ENCODE data around the gene HNF4A.
"Not testable (repeated sequence)": the region's sequence is repeated elsewhere in the genome, so short reads cannot be mapped to it uniquely, and the experiment has no call there.

Gene HNF4A

DNA sequence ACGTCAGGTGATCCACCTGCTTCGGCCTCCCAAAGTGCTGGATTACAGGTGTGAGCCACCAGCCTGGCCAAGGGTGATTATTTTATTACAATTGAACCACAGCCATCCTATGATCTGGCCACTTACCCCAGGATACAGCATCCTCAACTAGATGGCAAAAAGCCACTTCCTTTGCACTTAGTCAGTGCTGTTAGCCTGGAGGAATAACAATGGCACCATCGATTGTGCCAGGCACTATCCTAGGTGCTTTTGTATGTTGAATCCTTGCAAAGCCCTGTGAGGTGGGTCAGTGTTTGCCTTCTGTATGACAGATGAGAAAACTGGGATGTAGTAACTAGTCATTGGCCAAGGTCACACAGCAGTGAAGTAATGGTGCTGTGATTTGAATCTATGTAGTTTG is 109.0 kb downstream of the HNF4A start:
- in situ Hi-C loops (cut with MboI; ENCODE audit: low sequenced_read_pairs), result no loop called here

DNA sequence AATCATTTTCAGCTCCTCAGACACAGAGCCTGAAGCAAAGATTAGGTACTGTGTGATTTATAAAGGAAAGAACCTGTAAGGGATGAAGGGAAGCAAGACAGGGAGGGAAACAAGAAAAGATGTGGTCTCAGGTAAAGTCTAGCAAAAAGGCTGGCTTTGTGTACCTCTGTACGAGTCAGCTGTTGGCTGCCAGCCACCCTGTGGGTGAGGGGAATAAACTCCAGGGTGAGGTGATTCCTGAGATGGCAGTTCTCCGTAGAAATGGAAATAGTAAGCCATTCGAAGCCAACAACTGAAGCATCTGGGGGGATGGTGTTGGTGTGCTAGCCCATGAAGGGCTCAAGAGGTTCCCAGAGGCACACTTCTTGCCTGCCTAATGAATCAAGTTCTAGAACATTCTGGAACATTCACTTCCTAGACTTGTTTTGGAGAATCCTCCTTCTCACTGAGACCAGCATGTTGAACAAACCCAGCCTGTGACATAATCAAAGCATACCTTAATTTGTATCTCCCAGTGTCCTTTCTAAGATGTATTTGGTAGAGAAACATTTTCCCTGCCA is 109.6 kb downstream of the HNF4A start:
- in situ Hi-C loops (cut with MboI; ENCODE audit: low sequenced_read_pairs), result no loop called here

DNA sequence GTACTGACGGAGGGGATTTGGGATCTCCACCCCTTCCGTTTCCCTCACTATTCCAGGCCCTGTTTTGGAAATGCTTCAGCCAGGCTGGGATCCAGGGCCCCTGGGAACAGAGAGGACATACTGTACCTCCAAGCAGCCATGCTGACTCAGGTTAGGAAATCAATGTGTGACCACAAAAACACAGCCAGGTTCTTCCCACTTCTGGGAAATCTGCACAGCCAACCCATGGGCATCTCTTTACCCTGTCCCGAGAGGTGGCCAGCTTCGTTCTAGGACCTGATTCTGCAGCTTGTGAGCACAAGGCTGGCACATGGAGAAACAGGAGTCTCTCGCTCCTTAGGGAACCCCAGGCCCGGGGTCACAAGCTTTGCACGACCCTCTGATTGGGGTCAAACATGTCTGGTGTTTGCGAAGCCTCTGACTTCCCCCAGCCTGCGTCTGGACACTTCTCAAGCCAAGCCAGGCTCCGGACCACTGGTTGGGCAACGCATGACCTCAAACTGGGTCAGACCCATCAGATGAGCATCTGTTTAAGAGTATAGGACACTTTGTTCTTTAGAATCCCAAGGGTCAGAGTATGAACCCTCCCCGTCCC is 111.9 kb downstream of the HNF4A start:
- in situ Hi-C loops (cut with MboI; ENCODE audit: low sequenced_read_pairs), result no loop called here

DNA sequence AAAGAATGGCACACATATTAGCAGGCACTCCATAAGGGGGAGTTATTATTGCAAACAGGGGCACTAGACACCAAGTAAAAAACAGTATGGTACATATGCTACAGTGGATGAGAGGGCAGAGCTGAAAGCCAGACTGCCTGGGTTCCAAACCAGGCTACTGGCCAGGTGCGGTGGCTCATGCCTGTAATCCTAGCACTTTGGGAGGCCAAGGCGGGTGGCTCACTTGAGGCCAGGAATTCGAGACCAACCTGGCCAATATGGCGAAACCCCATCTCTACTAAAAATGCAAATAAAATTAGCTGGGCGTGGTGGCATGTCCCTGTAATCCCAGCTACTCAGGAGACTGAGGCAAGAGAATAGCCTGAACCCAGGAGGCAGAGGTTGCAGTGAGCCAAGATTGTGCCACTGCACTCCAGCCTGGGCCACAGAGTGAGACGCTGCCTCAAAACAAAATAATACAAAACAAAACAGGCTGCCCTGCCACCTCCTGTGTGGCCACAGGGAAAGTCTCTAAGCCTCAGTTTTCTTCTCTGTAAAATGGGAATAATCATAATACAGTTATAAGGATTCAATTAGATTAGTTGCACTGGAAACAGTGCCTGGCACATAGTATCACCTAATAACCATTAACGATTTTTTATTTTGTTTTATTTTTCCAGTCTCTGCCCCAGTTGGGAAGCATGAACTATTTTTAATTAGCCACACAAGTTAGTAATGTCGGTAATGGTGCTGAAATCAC is 112.7 kb downstream of the HNF4A start:
- in situ Hi-C loops (cut with MboI; ENCODE audit: low sequenced_read_pairs), result no loop called here

DNA sequence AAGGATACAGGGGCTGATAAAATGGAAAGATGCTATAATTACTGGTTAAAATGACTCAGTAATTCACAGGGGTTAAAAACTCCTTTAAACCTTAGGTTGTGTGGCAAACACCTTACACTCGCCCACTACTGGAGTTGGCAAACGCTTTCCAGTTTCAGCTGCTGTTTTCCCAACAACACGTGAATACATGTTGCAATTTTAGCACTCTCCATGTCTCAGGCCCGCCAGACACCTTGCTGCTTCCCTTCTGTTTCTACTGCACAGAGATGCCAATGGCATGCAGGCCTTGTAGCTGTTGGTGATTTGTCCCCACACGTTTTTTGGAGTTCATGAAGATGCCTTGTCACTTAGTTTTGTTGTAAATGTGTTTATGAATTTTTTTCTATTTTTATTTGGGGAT is 114.8 kb downstream of the HNF4A start:
- in situ Hi-C loops (cut with MboI; ENCODE audit: low sequenced_read_pairs), result no loop called here

DNA sequence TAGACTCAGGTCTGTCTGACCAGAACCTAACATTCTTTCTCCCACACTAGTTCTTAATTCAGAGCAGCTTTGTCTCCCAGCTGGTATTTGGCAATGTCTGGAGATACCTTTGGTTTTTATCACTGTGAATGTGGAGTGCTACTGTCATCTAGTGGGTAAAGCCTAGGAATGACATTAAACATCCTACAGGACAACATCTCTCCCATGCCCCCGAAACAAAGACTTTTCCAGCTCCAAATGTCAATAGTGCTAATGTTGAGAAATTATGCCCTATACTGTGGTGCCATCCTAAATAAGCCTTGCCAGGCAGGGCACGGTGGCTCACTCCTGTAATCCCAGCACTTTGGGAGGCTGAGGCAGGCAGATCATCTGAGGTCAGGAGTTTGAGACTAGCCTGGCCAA is 116.0 kb downstream of the HNF4A start:
- in situ Hi-C loops (cut with MboI; ENCODE audit: low sequenced_read_pairs), result no loop called here

DNA sequence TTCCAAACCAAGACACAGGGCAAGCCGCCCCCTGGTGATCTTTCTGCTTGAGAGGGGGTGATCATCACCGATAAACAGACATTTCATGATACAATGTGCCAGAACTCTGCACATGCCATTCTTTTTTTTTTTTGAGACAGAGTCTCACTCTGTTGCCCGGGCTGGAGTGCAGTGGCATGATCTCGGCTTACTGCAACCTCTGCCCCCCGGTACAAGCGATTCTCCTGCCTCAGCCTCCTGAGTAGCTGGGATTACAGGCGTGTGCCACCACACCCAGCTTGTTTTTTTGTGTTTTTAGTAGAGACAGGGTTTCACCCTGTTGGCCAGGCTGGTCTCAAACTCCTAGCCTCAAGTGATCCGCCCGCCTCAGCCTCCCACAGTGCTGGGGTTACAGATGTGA is 116.8 kb downstream of the HNF4A start:
- in situ Hi-C loops (cut with MboI; ENCODE audit: low sequenced_read_pairs), result not testable (repeated sequence)

DNA sequence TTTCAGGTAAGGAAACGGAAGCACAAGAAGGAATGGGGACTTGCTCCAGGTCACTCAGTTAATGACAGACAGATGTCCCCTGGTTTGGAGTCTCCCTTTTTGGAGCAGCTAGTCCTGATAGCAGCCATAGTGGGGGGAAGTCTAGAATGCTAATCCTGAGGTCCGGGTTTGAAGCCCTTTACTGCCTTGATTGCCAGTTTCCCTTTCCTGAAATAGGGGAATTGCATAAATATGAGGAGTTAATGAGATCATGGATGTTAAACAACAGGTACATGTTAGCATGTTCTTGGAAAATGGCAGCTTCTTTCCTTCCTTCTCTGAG is 119.8 kb downstream of the HNF4A start:
- in situ Hi-C loops (cut with MboI; ENCODE audit: low sequenced_read_pairs), result no loop called here

DNA sequence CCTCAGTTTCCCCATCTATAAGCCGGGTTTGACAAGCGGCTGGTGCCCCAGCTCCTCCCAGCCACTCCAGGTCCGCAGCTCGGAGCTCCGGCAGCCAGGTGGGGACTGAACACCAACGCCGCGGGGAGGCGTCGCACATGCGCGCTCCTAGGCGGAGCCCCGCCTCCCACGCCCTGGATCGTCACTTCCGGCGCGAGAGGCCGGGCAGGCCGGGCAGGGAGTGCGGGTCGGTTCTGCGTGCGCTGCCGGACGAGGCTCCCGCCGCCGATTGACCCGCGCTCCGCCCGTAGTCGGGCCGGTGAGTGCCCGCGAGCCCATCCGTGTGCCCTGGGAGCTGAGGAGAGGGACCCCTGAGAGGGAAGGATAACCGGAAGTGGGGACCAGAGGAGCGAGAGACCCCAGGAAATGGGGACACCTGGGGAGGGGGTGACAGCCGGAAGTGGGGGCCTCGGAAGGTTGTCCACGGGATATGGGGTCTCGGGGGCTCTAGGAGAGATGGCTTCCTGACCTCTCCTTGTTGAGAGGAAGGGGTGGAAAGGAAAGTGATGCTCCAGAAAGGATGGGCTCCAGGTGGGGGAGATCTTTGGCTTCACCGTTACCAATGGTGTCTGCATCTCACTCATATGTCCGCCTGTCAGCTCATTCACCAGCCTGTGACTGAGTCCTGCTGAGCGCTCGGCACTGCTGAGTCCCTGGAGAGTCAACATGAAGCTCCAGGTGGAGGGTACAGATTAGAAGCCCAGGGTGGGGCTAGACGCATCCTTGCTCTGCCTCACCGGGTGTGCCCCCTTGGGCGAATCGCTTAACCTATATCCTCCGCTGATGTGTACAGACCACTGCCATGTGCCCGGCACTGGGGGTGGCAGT is 120.4 kb downstream of the HNF4A start, which contains the start of gene TTPAL:
TSS of gene TTPAL (plus strand) at position 181 of the 867 bp plus-strand sequence. CDS start 4,126 bp downstream, outside the sequence.
- in situ Hi-C loops (cut with MboI; ENCODE audit: low sequenced_read_pairs), result no loop called here

DNA sequence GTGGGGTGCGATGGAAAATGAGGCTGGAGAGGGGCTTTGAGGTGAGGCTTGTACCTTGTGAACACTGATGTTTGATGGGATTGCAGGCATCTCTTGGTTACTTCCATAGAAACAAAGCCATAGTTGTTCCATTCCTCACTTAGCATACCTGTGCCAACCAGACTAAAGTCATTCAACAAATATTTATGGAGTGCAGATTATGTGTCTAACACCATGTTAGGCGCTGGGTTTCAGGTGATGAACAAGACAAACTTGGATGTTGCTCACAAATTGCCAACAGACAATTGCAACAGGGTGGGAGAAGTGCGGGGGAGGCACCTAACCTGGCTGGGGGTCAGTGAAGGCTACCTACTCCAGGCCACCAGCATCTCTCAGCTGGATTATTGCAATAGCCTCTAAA is 121.7 kb downstream of the HNF4A start:
- in situ Hi-C loops (cut with MboI; ENCODE audit: low sequenced_read_pairs), result no loop called here

DNA sequence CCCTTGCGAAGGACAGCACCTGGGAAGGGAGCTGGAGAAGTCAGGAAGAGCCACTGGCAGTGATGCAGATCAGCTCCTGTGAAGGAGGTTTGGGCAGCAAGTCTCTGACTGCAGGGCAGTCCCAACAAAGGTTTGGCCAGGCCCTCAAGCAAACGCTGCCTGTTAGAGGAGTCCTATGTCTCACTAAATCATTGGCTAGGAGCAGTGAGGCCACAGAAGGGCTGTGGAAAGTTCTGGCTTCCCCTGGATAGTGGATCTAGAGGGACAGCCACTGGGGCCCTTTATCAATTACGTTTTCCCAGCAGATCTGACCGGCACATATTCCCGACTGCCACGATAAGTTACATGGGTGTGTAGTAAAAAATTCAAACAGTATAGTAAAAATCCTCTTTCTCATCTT is 122.7 kb downstream of the HNF4A start:
- in situ Hi-C loops (cut with MboI; ENCODE audit: low sequenced_read_pairs), result no loop called here

DNA sequence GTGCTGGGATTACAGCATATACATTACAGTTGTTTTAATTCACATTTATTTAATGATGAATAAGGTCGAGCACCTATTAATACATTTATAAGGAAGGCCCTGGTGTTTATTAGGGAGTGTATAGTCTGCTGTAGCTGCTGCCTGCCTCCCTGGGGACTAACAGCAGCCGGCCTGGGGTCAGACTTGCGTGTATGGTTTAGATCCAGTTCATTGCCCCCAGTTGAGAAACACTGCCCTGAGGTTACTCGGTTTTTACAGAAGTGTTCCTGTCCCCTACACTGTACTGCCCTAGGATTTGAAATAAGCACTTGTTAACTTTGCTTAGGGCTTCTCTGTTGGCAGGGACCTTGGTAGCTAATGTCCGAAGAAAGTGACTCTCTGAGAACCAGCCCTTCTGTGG is 124.1 kb downstream of the HNF4A start:
- in situ Hi-C loops (cut with MboI; ENCODE audit: low sequenced_read_pairs), result no loop called here

DNA sequence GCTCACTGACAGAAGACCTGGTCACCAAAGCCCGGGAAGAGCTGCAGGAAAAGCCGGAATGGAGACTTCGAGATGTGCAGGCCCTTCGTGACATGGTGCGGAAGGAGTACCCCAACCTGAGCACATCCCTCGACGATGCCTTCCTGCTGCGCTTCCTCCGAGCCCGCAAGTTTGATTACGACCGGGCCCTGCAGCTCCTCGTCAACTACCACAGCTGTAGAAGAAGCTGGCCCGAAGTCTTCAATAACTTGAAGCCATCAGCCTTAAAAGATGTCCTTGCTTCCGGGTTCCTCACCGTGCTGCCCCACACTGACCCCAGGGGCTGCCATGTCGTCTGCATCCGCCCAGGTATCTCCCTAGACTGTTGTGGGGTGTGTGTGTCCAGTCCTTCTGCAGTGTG is 124.6 kb downstream of the HNF4A start:
- in situ Hi-C loops (cut with MboI; ENCODE audit: low sequenced_read_pairs), result no loop called here

DNA sequence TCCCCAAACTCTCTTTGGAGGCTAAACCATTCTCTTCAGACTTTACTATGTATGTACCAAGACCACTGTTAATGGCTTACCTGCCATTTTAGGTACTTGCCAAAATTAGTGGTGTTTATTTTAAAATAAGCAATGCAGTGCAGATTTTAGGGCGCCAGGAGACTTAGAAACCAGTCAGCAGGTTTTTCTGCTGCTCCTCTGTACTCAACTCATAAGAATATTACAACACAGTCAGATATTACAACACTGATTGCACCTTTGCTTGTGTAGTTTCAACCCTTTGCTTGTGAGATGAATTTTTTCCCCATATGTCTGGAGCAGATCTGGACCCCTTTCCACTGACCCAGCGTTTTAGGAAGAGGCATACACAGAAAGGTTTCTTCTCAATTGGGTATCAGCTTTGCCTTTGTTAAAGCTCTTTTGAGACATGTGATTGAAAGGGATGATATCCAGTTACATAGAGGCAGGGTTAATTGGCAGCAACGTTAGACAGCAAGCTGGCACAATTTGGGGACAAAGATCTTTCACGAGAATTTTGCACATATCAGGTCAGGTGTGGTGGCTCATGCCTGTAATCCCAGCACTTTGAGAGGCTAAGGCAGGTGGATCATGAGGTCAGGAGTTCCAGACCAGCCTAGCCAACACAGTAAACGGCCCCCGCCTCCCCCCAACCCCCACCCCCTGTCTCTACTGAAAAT is 126.4 kb downstream of the HNF4A start:
- in situ Hi-C loops (cut with MboI; ENCODE audit: low sequenced_read_pairs), result no loop called here

DNA sequence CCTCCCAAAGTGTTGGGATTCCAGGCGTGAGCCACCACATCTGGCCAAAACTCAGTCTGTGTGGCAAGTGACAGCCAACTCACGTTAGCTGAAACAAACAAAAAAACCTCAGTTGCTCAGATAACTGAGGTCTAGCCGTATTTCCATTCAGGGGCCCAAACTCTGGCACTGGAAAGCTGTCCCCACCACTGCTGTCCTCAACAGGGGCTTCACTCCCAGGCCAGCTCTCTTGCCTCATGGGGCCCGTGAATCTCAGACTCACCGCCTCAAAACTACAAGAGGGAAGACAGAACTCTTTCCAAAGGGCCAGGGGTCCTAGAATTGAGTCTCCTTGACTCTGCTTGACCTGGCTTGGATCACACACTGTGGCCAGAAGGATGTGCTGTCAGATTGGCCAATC is 127.6 kb downstream of the HNF4A start:
- in situ Hi-C loops (cut with MboI; ENCODE audit: low sequenced_read_pairs), result no loop called here

Measured in HL-60/S4 treated with phorbol 12-myristate 13-acetate at 8.2 ng/mL for 4 days and 3 days (cell line).